Cardiac fibroblast (primary cell): ENCODE measurements around the gene ZNF362.
"Not testable (repeated sequence)": the region's sequence is repeated elsewhere in the genome, so short reads cannot be mapped to it uniquely, and the experiment has no call there.

Experiments
- DNase-seq, 2 donors: peaks; one replicate each; pipeline versions ENCODE4 v3.0.0 to v3.0.0-alpha.2; 2010; ENCODE audit warnings: low read depth in 2 of 2
- H3K4me3 ChIP-seq, 2 donors: replicated peaks in 1 of 2; 1 replicate in 1 of 2; 2 replicates in 1 of 2; pipeline ENCODE4 v1.5.1; 2011; ENCODE audit warnings: low read depth in 2 of 2, low read length in 2 of 2, mild to moderate bottlenecking in 2 of 2, moderate library complexity in 1 of 2
- TF ChIP-seq, protein P1 (sequence below): IDR thresholded peaks from one replicate; pipeline ENCODE4 v1.5.1; 2011; ENCODE audit warnings: low read depth, mild to moderate bottlenecking, low read length, inconsistent platforms

Gene ZNF362

DNA sequence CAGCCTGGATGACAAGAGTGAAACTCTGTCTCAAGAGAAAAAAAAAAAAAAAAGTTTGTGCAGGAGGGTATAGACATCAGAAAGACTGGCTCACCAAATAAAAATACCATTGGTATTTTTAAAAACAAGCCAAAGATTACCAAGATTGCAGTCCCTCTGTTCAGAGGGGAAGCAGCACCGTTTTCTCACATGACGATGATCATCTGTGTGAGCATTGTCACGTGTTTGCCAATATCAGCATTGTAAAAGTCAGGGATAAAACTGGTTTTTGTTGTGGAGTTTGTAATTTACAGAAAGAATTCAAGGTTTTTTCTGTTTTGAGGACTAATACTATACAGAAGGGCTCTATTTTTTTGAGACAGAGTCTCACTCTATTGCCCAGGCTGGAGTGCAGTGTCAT, 26.5 kb downstream of the ZNF362 start:
- TF ChIP-seq, protein P1, sequence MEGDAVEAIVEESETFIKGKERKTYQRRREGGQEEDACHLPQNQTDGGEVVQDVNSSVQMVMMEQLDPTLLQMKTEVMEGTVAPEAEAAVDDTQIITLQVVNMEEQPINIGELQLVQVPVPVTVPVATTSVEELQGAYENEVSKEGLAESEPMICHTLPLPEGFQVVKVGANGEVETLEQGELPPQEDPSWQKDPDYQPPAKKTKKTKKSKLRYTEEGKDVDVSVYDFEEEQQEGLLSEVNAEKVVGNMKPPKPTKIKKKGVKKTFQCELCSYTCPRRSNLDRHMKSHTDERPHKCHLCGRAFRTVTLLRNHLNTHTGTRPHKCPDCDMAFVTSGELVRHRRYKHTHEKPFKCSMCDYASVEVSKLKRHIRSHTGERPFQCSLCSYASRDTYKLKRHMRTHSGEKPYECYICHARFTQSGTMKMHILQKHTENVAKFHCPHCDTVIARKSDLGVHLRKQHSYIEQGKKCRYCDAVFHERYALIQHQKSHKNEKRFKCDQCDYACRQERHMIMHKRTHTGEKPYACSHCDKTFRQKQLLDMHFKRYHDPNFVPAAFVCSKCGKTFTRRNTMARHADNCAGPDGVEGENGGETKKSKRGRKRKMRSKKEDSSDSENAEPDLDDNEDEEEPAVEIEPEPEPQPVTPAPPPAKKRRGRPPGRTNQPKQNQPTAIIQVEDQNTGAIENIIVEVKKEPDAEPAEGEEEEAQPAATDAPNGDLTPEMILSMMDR, result no peak
- DNase-seq, result no peak

DNA sequence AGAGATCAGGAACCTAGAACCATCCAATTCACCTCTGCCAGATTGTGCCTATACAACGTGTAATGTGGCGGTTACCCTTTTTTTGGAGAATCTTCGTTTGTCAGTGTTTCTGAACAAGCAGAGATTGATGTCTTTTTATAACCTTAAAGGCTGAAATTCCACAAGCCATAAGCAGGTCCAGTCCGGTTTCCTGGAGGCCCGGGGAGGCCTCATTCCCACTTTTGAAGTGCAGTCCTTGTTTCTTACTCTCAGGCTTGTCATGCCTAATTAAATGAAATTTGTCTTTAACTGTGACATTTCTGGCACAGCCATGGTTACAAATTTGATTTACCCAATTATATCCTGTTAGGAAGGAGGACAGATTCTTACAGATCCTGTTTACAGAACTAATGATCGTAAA, 27.8 kb downstream of the ZNF362 start:
- TF ChIP-seq, protein P1, result no peak
- DNase-seq, result no peak
- H3K4me3 ChIP-seq, result no peak overlapping the region

More for the DNA sequence above, 26.5 kb downstream of the ZNF362 start:
- no peak overlapping the region for H3K4me3 ChIP-seq

DNA sequence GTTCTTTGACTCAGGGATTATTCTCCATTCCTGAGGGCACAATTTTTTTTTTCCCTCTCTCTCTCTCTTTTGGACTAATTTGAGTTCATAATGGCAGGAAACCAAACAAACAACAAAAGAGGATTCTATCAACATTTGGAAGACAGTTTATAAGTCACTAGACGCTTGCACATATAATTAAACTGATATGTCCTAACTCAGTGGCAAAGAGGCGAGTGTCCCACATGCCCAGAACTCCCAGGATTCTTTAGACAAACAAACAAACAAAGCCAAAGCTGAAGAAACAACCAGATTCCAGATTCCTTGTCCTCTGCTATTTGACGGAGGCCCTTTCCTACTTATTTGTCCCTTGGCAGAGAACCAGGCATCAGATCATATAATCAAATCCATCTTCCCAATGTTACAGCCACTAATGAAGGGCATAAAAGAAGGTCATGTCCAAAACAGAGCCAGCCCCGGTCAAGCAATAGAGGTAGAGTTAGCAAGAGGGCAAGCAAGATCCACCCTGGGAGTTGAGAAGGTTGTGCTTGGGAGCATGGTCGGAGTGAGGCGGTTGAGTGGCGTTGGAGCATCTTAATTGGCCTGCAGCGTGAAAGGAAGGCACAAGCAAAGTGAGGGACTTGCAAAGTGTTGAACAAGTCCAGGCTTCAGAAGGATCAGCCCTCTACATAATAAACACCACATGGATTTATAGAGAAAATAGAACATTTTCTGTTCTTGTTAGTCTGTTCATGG, 30.3 kb downstream of the ZNF362 start:
- H3K4me3 ChIP-seq, result no peak overlapping the region
- TF ChIP-seq, protein P1, result no peak
- no peak for DNase-seq

DNA sequence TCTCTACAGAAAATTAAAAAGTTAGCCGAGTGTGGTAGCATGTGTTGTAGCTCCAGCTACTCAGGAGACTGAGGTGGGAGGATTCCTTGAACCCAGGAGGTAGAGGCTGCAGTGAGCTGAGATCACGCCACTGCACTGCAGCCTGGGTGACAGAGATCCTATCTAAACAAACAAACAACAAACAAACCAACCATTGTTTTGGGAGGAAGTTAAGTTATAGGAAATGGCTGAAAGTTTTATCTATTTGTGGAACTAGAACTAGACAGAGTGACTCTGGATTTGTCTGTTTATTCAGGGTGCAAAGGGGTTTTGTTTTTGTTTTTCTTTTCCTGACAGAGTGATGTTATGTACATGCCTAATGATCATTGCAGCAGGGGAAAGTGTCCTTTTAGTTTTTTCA, 31.0 kb downstream of the ZNF362 start:
- TF ChIP-seq, protein P1, result no peak
- no peak for DNase-seq
- no peak overlapping the region for H3K4me3 ChIP-seq

DNA sequence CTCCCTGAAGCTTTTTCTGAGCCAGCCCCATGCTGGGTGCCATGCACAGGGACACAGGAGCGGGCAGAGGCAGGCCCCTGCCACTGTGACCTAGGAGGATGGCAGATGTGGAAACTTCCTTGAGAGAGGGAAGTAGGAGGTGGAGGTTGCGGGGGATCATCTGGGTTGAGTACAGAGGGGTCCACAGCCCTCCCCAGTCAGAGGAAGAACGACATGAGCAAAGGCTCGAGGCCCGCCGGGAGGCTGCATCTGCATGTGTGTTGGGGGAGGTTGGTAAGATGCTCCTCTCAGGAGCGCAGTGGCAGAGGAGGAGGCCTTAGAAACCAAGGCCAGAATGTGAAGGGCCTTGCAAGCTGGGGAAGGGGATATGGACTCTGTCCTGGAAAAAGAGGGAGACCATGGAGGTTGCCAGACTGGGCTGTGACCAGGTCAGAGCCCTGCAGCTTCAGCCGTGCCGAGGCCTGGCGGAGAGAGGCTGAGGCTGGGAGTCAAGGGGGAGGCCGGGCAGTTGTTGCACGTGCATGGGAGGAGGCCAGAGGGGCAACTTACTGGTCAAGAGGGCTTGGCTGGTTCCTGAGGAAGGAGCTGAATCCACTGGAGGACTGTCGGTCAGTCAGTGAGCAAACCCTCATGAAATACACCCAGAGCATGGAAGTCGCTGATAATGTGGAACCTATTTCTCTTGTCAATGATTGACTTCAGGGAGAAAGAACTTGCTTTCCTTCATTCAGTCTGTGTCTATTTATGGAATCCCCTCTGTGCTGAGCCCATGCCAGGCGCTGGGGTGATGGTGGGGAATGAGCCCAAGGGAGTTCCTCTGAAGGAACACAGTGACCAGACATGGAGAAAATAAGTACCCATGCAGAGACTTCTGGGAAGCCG, 32.9 kb downstream of the ZNF362 start:
- no peak for DNase-seq
- no peak overlapping the region for H3K4me3 ChIP-seq
- TF ChIP-seq, protein P1, result no peak

DNA sequence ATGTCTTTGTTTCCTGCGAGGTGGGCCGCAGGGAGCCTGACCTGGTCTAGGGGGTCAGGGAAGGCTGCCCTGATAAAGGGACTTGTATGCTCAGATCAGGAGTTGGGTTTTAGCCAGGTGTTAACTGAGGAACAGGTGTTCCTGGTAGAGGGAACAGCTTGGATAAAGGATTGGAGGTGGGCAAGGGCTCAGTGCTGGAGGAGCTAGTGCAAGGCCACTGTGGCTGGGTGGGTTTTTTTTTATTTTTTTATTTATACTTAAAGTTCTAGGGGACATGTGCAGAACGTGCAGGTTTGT, 33.5 kb downstream of the ZNF362 start:
- DNase-seq, result no peak
- H3K4me3 ChIP-seq, result no peak overlapping the region
- TF ChIP-seq, protein P1, result no peak

DNA sequence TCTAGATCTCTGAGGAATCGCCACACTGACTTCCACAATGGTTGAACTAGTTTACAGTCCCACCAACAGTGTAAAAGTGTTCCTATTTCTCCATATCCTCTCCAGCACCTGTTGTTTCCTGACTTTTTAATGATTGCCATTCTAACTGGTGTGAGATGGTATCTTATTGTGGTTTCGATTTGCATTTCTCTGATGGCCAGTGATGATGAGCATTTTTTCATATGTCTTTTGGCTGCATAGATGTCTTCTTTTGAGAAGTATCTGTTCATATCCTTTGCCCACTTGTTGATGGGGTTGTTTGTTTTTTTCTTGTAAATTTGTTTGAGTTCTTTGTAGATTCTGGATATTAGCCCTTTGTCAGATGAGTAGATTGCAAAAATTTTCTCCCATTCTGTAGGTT, 34.3 kb downstream of the ZNF362 start:
- not testable (repeated sequence) for H3K4me3 ChIP-seq, DNase-seq
